ENCODE measurements around the gene PTPRJ.

The PTPRJ gene

GRCh38 chr11:48091426-48092102 is 111.2 kb downstream of the PTPRJ start:
- Histone ChIP-seq H3K4me1 (ENCODE audit: control insufficient read depth, low read length) (peaks cover 21% of the 10 kb centered on the region), H3K27me3 (ENCODE audit: control insufficient read depth, low read length) (peaks cover 14% of the 10 kb centered on the region), H3K4me2 (ENCODE audit: low read length) (no peak overlapping the region), H3K36me3 (ENCODE audit: control insufficient read depth, low read length) (no peaks in the 10 kb centered on the region), H3F3A (ENCODE audit: control insufficient read depth, insufficient read depth) (0 out of 2 replicates have a peak, but pooled peaks cover 2% of the 10 kb centered on the region), H3K9me3 (ENCODE audit: control insufficient read depth, insufficient read depth, low read length) (no peaks in the 10 kb centered on the region), H3K9me2 (replicated peaks; ENCODE audit: control insufficient read depth, low read length) (no peaks in the 10 kb centered on the region), H3K4me3 (ENCODE audit: low read length) (no peak overlapping the region), H4K20me1 (ENCODE audit: control insufficient read depth, insufficient read depth, low read depth, low read length) (no peaks in the 10 kb centered on the region), H3K27ac (ENCODE audit: low read depth, low read length) (no peak overlapping the region), H3K79me2 (ENCODE audit: control insufficient read depth, low read length) (no peaks in the 10 kb centered on the region)
- TF ChIP-seq, protein P1, sequence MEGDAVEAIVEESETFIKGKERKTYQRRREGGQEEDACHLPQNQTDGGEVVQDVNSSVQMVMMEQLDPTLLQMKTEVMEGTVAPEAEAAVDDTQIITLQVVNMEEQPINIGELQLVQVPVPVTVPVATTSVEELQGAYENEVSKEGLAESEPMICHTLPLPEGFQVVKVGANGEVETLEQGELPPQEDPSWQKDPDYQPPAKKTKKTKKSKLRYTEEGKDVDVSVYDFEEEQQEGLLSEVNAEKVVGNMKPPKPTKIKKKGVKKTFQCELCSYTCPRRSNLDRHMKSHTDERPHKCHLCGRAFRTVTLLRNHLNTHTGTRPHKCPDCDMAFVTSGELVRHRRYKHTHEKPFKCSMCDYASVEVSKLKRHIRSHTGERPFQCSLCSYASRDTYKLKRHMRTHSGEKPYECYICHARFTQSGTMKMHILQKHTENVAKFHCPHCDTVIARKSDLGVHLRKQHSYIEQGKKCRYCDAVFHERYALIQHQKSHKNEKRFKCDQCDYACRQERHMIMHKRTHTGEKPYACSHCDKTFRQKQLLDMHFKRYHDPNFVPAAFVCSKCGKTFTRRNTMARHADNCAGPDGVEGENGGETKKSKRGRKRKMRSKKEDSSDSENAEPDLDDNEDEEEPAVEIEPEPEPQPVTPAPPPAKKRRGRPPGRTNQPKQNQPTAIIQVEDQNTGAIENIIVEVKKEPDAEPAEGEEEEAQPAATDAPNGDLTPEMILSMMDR (IDR thresholded peaks at IDR 0.05; ENCODE audit: low read depth, low read length, poor library complexity, severe bottlenecking) = no peak
- TF ChIP-seq EZH2phosphoT487 (IDR thresholded peaks at IDR 0.05; ENCODE audit: borderline replicate concordance, low read length) = no peak

GRCh38 chr11:48093323-48093722 is 113.0 kb downstream of the PTPRJ start:
- H4K20me1 ChIP-seq (ENCODE audit: control insufficient read depth, insufficient read depth, low read depth, low read length) = no peaks in the 10 kb centered on the region
- H3K4me2 ChIP-seq (ENCODE audit: low read length) = peak overlapping the region; percentile 14; the same call in 1 of the 2 replicates

DNA sequence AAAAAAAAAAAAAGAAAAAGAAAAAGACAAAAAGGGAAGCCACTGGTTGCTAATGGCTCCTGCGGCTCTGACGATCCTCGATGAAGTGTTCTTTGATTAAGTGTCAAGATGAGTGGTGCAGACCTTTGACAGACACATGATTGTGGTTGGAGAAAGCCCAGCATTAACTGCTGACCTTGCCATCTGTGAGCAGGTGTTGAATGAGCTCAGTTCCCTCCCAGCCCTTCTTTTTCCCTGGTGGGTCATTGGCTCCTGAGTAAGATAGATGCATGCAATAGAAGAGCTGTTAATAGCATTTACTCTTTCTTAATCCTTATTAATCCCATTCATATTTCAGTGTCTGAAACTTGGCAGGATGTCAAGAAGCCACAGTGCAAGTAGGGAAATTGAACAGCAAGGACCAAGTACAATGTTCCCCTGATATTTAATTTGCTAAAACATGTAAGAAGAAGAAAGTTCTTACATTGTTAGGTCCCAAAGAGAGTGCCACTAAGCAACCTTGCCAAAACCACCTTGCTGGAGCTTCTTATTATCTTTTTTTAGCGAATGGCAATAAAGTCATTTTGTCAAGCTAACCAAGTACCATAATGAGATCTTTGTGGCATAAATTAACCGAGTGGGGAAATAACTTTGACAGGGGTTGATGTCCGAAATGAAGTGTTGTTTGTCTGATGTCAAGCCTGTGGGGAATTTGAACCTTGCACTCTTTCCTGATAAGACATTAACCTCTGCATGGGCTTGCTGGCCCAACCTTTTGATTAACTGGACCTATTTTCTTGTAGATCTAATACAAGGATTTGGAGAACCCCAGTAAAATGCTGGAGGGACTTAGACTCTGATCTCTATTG is 113.7 kb downstream of the PTPRJ start:
- Histone ChIP-seq H3K4me1 (ENCODE audit: control insufficient read depth, low read length) (peaks cover 21% of the 10 kb centered on the region), H3K9me3 (ENCODE audit: control insufficient read depth, insufficient read depth, low read length) (no peaks in the 10 kb centered on the region), H3K4me2 (ENCODE audit: low read length) (peak overlapping the region; percentile 14), H3F3A (ENCODE audit: control insufficient read depth, insufficient read depth) (0 out of 2 replicates have a peak, but pooled peaks cover 2% of the 10 kb centered on the region), H3K79me2 (ENCODE audit: control insufficient read depth, low read length) (no peaks in the 10 kb centered on the region), H3K36me3 (ENCODE audit: control insufficient read depth, low read length) (no peaks in the 10 kb centered on the region), H3K9me2 (replicated peaks; ENCODE audit: control insufficient read depth, low read length) (no peaks in the 10 kb centered on the region), H3K27me3 (ENCODE audit: control insufficient read depth, low read length) (peaks cover 7% of the 10 kb centered on the region), H3K27ac (ENCODE audit: low read depth, low read length) (no peak overlapping the region), H3K4me3 (ENCODE audit: low read length) (no peak overlapping the region), H4K20me1 (ENCODE audit: control insufficient read depth, insufficient read depth, low read depth, low read length) (no peaks in the 10 kb centered on the region)
- TF ChIP-seq EZH2phosphoT487 (IDR thresholded peaks at IDR 0.05; ENCODE audit: borderline replicate concordance, low read length) = no peak
- TF ChIP-seq, protein P1 (IDR thresholded peaks at IDR 0.05; ENCODE audit: low read depth, low read length, poor library complexity, severe bottlenecking) = no peak

More at GRCh38 chr11:48093323-48093722, 113.0 kb downstream of the PTPRJ start:
- no peaks in the 10 kb centered on the region for H3K9me2 ChIP-seq (replicated peaks; ENCODE audit: control insufficient read depth, low read length)
- peaks cover 8% of the 10 kb centered on the region for H3K27me3 ChIP-seq (ENCODE audit: control insufficient read depth, low read length)
- TF ChIP-seq EZH2phosphoT487 (IDR thresholded peaks at IDR 0.05; ENCODE audit: borderline replicate concordance, low read length) = no peak
- TF ChIP-seq, protein P1 (IDR thresholded peaks at IDR 0.05; ENCODE audit: low read depth, low read length, poor library complexity, severe bottlenecking) = no peak
- no peak overlapping the region for H3K4me3 ChIP-seq (ENCODE audit: low read length)
- H3K36me3 ChIP-seq (ENCODE audit: control insufficient read depth, low read length) = no peaks in the 10 kb centered on the region
- H3K9me3 ChIP-seq (ENCODE audit: control insufficient read depth, insufficient read depth, low read length) = no peaks in the 10 kb centered on the region
- no peaks in the 10 kb centered on the region for H3K79me2 ChIP-seq (ENCODE audit: control insufficient read depth, low read length)
- H3K27ac ChIP-seq (ENCODE audit: low read depth, low read length) = no peak overlapping the region
- H3K4me1 ChIP-seq (ENCODE audit: control insufficient read depth, low read length) = peaks cover 21% of the 10 kb centered on the region
- 0 out of 2 replicates have a peak, but pooled peaks cover 2% of the 10 kb centered on the region for H3F3A ChIP-seq (ENCODE audit: control insufficient read depth, insufficient read depth)
